Left colon (tissue), 2 donors: Measurements from ENCODE around the gene CPNE4. TPM values are rescaled to one million over a fixed set of nuclear protein-coding genes. Genes with fewer than 3 reads are reported as not detected.

Experiments
- ATAC-seq: fragments of 200-7000 bp; cut with Tn5 transposase; one replicate; pipeline ENCODE4 v1.9.1; 2020; ENCODE audit warnings: mild to moderate bottlenecking, moderate library complexity
- DNase-seq, 2 donors: peaks; one replicate each; pipeline ENCODE4 v3.0.0-alpha.2; 2020
- intact Hi-C, 2 donors: fragments of 100-400 bp; cut with DNase I in 1 of 2; cut with micrococcal nuclease in 1 of 2; formaldehyde crosslinking; loops; one replicate each; pipeline versions ENCODE4 v1.11.2 to v1.14.0; 2022; cut with DNase I, micrococcal nuclease
- total RNA-seq, 2 donors: library from RNA; stranded (reverse); fragmentation: NEBNext Ultra II Directional; extraction: Animal tissue kit (Norgen Biotek cat#: 25700); gene quantifications; one replicate each; pipeline ENCODE4 v1.2.1, GENCODE V29; 2021
- donor health status: DM: no; HTN: no; CAD: no.
- donor health status: DM: yes; HTN: yes; CAD: no.

CPNE4 gene
- total RNA-seq, 2 donors from 2014 or later, result 0.46 to 0.53 TPM

- no peak for DNase-seq
- intact Hi-C loops, result no loop called here
- no peak for ATAC-seq
Measured at GRCh38 chr3:131778526-131778925, 256.3 kb downstream of the CPNE4 start.

GRCh38 chr3:131775650-131776049 lies 259.2 kb downstream of the CPNE4 start:
- ATAC-seq (no peak), DNase-seq (no peak)
- intact Hi-C loops, result no loop called here

GRCh38 chr3:131772269-131773026 lies 262.4 kb downstream of the CPNE4 start:
- intact Hi-C loops, result no loop called here
- ATAC-seq (no peak), DNase-seq (no peak)

GRCh38 chr3:131762981-131763564 lies 271.7 kb downstream of the CPNE4 start:
- ATAC-seq, result no peak
- intact Hi-C loops, result no loop called here
- DNase-seq, result no peak

DNA sequence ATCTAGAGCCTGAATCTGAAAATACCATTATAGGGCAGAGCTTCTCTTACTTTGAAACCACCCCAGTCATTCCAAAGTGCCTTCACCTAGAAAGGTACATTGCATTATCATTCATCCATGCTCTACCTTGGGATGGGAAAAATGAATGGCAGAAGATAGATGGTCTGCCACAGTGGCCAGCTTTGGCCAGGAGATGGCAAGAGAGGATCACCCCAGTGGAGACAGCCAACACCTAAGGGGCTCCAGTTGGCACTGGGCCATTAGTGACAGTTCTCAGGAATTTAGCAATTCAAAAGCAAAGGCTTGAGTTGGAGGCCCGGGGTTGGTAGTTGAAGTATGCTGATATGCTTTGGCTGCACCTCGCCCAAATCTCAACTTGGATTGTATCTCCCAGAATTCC lies 278.4 kb downstream of the CPNE4 start:
- intact Hi-C loops, result no loop called here
- DNase-seq, result no peak
- ATAC-seq, result no peak

DNA sequence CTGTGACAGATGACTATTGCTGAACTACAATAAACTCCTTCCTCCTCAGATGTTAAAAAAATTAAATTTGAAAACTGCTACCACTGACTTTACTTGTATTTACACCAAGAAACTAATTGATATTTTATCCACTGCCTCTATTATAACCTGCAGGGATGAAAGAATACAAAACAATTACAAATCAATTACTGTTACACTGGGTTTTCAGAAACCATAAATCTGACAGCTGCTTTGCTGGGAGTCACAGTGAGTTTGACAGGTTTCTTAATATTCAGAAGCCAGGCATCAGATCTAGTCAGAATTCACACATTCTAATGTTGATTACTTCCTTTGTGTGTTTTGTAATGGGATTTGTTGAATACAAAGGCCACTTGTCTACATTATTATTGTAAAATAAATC lies 279.4 kb downstream of the CPNE4 start:
- ATAC-seq (no peak), DNase-seq (no peak)
- intact Hi-C loops, result no loop called here

GRCh38 chr3:131750256-131750655 lies 284.6 kb downstream of the CPNE4 start:
- DNase-seq (no peak), ATAC-seq (no peak)
- intact Hi-C loops, result no loop called here

DNA sequence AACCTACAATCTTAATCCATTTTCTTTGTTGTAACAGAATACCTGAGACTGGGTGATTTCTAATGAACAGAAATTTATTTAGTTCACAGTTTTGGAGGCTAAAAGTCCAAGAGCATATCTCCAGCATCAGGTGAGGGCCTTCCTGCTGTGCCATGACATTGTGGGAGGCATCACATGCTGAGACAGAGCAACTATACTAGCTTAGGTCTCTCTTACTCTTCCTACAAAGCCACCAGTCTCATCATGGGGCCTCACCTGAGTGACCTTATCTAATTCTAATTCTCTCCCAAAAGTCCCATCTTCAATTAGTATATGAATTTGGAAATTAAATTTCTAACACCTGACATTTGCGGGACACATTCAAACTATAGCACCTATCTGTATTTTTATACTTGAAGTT lies 285.0 kb downstream of the CPNE4 start:
- ATAC-seq (no peak), DNase-seq (no peak)
- intact Hi-C loops, result no loop called here

GRCh38 chr3:131747466-131747865 lies 287.3 kb downstream of the CPNE4 start:
- no peak for ATAC-seq
- no peak for DNase-seq

GRCh38 chr3:131744765-131745164 lies 290.0 kb downstream of the CPNE4 start:
- ATAC-seq, result no peak
- intact Hi-C loops, result no loop called here
- DNase-seq, result no peak

More at GRCh38 chr3:131747466-131747865, 287.3 kb downstream of the CPNE4 start:
- intact Hi-C loops, result no loop called here

- ATAC-seq (no peak), DNase-seq (no peak)
- intact Hi-C loops, result no loop called here
Measured at GRCh38 chr3:131743126-131743525, 291.7 kb downstream of the CPNE4 start.

- ATAC-seq (no peak), DNase-seq (no peak)
- intact Hi-C loops, result no loop called here
Measured at GRCh38 chr3:131739211-131739610, 295.6 kb downstream of the CPNE4 start.

GRCh38 chr3:131738095-131738494 lies 296.7 kb downstream of the CPNE4 start:
- DNase-seq, result no peak
- no peak for ATAC-seq
- intact Hi-C loops, result no loop called here

GRCh38 chr3:131735544-131735943 lies 299.3 kb downstream of the CPNE4 start:
- intact Hi-C loops, result no loop called here
- no peak for DNase-seq
- ATAC-seq, result no peak

DNA sequence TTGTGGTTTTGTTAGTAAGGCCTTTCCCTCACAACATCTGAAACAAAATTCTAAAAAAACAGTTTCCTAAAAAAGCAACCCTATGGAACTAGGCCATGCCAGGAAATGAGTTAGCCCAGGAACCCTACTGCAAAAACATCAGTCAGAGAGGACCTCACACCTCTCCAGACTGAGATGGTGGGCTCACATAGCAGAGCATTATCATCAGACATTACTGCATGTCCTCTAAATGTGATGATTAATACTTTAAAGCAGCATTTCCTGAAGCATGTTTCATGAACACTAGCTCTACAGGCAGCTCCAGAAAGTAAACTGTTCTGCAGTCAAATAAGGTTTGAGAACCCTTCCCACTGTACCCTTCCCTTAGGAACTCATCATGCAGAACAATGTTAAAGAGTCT lies 299.7 kb downstream of the CPNE4 start:
- DNase-seq (no peak), ATAC-seq (no peak)
- intact Hi-C loops, result no loop called here

DNA sequence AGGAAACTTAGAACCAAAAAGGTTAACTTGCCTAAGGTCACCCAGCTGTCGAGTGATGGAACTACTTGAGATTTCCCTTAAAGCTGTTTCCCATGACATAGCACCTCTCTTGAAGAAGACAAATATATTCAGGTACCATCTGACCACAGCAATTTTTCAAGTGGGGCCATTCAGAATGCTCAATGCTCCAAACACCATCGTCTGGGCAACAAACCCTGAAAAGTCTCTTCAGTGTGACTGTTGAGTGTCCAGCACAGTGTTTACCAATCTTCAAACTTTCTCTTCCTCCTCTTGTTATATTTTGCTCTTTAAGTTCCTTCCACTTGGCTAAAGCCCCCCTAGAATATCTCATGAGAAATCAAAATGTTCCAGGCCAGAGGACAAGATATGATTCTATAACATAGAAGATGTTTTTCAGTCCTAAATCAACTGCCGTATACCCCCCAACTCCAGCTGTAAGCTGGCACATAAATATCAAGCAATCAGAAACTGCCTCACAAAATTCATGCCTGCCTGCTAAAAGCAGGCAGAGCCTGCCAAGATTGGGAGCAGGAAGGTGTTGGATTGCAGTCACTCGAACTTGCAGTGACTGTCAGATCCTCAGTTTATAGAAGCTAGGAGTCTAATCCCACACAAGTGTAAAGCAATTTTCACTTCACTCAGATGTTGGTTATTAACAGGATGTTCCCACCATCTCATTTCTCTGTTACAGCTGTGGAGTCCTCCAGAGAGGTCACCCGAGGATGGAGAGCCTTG lies 301.6 kb downstream of the CPNE4 start:
- DNase-seq (no peak), ATAC-seq (no peak)
- intact Hi-C loops, result no loop called here

DNA sequence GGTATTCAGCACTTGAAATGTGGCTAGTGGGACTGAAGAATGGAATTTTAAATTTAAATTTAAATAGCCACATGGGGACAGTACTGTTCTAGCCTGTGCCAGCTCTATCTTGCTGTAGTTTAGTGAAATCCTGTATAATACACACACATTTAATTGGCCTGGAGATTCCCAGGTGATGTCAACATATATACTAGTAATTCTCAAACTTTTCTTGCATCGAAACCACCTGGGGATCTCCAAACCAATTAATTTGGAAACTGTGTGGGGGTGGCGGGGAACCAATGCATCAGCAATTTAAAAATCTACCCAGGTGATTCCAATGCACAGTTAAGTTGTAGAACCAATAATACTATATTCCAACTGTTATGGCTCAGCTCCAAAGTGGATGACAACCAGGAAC lies 303.1 kb downstream of the CPNE4 start:
- intact Hi-C loops, result no loop called here

GRCh38 chr3:131730581-131730980 lies 304.2 kb downstream of the CPNE4 start:
- ATAC-seq, result no peak
- intact Hi-C loops, result no loop called here
- no peak for DNase-seq

More for the DNA sequence above, 303.1 kb downstream of the CPNE4 start:
- ATAC-seq, result no peak
- DNase-seq, result no peak

DNA sequence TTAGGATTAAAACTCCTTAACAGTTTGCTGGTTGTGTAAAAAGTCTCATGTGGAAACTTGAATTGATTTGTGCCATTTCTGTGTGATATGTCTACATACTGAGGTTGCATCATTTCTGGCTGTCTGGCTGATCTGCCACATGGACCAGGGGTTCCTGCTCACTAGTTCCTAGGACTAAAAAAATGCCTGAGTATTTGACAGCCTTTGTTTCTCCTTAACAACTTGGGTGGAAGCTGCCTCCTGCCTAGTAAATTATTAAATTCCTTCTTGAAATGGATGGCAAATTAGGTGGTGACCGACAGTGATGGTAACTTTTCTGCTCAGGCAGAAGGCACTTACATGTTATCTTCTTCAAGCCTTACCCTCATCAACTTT lies 305.2 kb downstream of the CPNE4 start:
- ATAC-seq (no peak), DNase-seq (no peak)
- intact Hi-C loops, result no loop called here
